ENCODE results near the gene LRIT1. TPM values are rescaled to one million over a fixed set of nuclear protein-coding genes. Genes with fewer than 3 reads are reported as not detected.

The LRIT1 gene
- total RNA-seq, 2 experiments from 2014 or later: not detected

- no peaks in the 10 kb centered on the region for H3K36me3 Mint-ChIP-seq (ENCODE audit: low read depth)
- ATAC-seq (ENCODE audit: poor library complexity): no peak
- no peak overlapping the region for H3K27ac Mint-ChIP-seq
- DNase-seq: no peak
- H3K9me3 Mint-ChIP-seq: no peaks in the 10 kb centered on the region
- no peaks in the 10 kb centered on the region for H3K36me3 ChIP-seq (ENCODE audit: insufficient read depth, low read length)
- no peak overlapping the region for H3K4me3 ChIP-seq (ENCODE audit: low read length)
- H3K4me3 Mint-ChIP-seq: no peak overlapping the region
- TF ChIP-seq CTCF (IDR thresholded peaks at IDR 0.05): no peak
- no peaks in the 10 kb centered on the region for H3K4me1 Mint-ChIP-seq (ENCODE audit: low read depth)
- intact Hi-C loops (cut with DNase I, micrococcal nuclease): no loop called here
- ChIA-PET POLR2A (interaction anchor here (0.5 kb wide), 1 partner anchor 34 kb away, joined by 3 read pairs; no protein-coding TSS in a partner anchor), CTCF (no interaction called here)
- H3K27me3 Mint-ChIP-seq: peaks cover 30% of the 10 kb centered on the region
- no peak overlapping the region for H3K27ac ChIP-seq (ENCODE audit: low read depth in 1 of 2, low read length in 2 of 2)
- peaks cover 24 to 34% of the 10 kb centered on the region in 2 experiments for H3K27me3 ChIP-seq (ENCODE audit: control insufficient read depth in 1 of 2, insufficient read depth in 2 of 2, low read length in 2 of 2)
- peaks cover 19% of the 10 kb centered on the region for H3K4me1 ChIP-seq (ENCODE audit: insufficient read depth, low read length)
- peaks cover 0 to 11% of the 10 kb centered on the region in 2 experiments for H3K9me3 ChIP-seq (ENCODE audit: control insufficient read depth in 1 of 2, insufficient read depth in 1 of 2, low read length in 2 of 2)
Measured at GRCh38 chr10:84198206-84198915, 43.0 kb downstream of the LRIT1 start.

GRCh38 chr10:84197643-84198042, 43.7 kb downstream of the LRIT1 start:
- no peak overlapping the region for H3K27ac ChIP-seq (ENCODE audit: low read depth in 1 of 2, low read length in 2 of 2)
- H3K4me1 ChIP-seq (ENCODE audit: insufficient read depth, low read length): peaks cover 19% of the 10 kb centered on the region
- H3K4me3 ChIP-seq (ENCODE audit: low read length): no peak overlapping the region
- H3K9me3 ChIP-seq (ENCODE audit: control insufficient read depth in 1 of 2, insufficient read depth in 1 of 2, low read length in 2 of 2): peaks cover 0 to 11% of the 10 kb centered on the region in 2 experiments
- TF ChIP-seq CTCF (IDR thresholded peaks at IDR 0.05): no peak
- H3K36me3 ChIP-seq (ENCODE audit: insufficient read depth, low read length): no peaks in the 10 kb centered on the region
- no peaks in the 10 kb centered on the region for H3K9me3 Mint-ChIP-seq
- H3K27ac Mint-ChIP-seq: no peak overlapping the region
- H3K4me1 Mint-ChIP-seq (ENCODE audit: low read depth): no peaks in the 10 kb centered on the region
- DNase-seq (no peak), ATAC-seq (ENCODE audit: poor library complexity) (no peak)
- POLR2A ChIA-PET: interaction anchor here (0.5 kb wide), 1 partner anchor 34 kb away, joined by 3 read pairs; no protein-coding TSS in a partner anchor
- CTCF ChIA-PET: no interaction called here
- H3K27me3 Mint-ChIP-seq: peaks cover 30% of the 10 kb centered on the region
- intact Hi-C loops (cut with DNase I, micrococcal nuclease): no loop called here
- peaks cover 29 to 35% of the 10 kb centered on the region in 2 experiments for H3K27me3 ChIP-seq (ENCODE audit: control insufficient read depth in 1 of 2, insufficient read depth in 2 of 2, low read length in 2 of 2)
- no peaks in the 10 kb centered on the region for H3K36me3 Mint-ChIP-seq (ENCODE audit: low read depth)
- no peak overlapping the region for H3K4me3 Mint-ChIP-seq

GRCh38 chr10:84196941-84197340, 44.4 kb downstream of the LRIT1 start:
- Mint-ChIP-seq H3K4me1 (ENCODE audit: low read depth) (no peaks in the 10 kb centered on the region), H3K9me3 (no peaks in the 10 kb centered on the region), H3K4me3 (no peak overlapping the region), H3K27ac (no peak overlapping the region), H3K27me3 (peaks cover 30% of the 10 kb centered on the region), H3K36me3 (ENCODE audit: low read depth) (no peaks in the 10 kb centered on the region)
- ChIA-PET CTCF (no interaction called here), POLR2A (no interaction called here)
- Histone ChIP-seq H3K27me3 (ENCODE audit: control insufficient read depth in 1 of 2, insufficient read depth in 2 of 2, low read length in 2 of 2) (peaks cover 29 to 35% of the 10 kb centered on the region in 2 experiments), H3K27ac (ENCODE audit: low read depth in 1 of 2, low read length in 2 of 2) (no peak overlapping the region), H3K9me3 (ENCODE audit: control insufficient read depth in 1 of 2, insufficient read depth in 1 of 2, low read length in 2 of 2) (peaks cover 0 to 11% of the 10 kb centered on the region in 2 experiments), H3K36me3 (ENCODE audit: insufficient read depth, low read length) (no peaks in the 10 kb centered on the region), H3K4me3 (ENCODE audit: low read length) (no peak overlapping the region), H3K4me1 (ENCODE audit: insufficient read depth, low read length) (peaks cover 19% of the 10 kb centered on the region)
- no peak for ATAC-seq (ENCODE audit: poor library complexity)
- no peak for TF ChIP-seq CTCF (IDR thresholded peaks at IDR 0.05)
- intact Hi-C loops (cut with DNase I, micrococcal nuclease): no loop called here
- no peak for DNase-seq

All from CD4-positive, alpha-beta T cell (primary cell).